Sigmoid colon (tissue), 4 donors: ENCODE measurements around the gene FIBCD1.

Experiments used
- POLR2A ChIP-seq, 2 donors: fragments of 450-650 bp; IDR thresholded peaks; one replicate each; pipeline ENCODE4 v1.6.1; 2016; ENCODE audit warnings: antibody characterized with exemption in 2 of 2, mild to moderate bottlenecking in 2 of 2, moderate library complexity in 2 of 2
- POLR2AphosphoS5 ChIP-seq, 4 donors: sonication (generic); formaldehyde crosslinking; IDR thresholded peaks; one replicate each; pipeline ENCODE4 v1.6.1; 2017; ENCODE audit warnings: antibody characterized with exemption in 4 of 4
- TF ChIP-seq, protein P1 (sequence below), 4 experiments: fragments of 450-650 bp in 3 of 4; fragments of 200-600 bp in 1 of 4; IDR thresholded peaks; one replicate each; pipeline ENCODE4 v1.5.1; 2016 to 2019; ENCODE audit warnings: antibody characterized with exemption in 4 of 4, mild to moderate bottlenecking in 3 of 4, moderate library complexity in 2 of 4

DNA sequence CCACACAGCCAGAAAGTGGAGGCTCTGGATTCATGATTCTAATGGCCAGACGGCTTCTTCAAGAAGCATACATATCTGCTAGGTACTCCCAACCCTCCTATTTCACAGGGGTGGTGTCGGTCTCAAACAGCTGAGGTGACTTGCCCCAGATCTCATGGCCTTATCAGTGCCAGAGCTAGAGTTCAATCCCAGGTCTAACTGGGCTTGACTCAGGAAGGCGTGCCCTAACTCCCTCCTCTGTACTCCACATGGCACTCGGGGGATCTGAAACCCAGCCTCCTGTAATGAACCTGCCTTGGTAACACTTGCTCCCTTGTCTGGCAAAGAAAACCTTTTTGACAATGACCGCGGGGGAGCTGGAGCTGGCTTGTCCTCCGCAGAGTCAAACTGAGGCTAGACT lies 44.5 kb downstream of the FIBCD1 start:
- TF ChIP-seq, protein P1, sequence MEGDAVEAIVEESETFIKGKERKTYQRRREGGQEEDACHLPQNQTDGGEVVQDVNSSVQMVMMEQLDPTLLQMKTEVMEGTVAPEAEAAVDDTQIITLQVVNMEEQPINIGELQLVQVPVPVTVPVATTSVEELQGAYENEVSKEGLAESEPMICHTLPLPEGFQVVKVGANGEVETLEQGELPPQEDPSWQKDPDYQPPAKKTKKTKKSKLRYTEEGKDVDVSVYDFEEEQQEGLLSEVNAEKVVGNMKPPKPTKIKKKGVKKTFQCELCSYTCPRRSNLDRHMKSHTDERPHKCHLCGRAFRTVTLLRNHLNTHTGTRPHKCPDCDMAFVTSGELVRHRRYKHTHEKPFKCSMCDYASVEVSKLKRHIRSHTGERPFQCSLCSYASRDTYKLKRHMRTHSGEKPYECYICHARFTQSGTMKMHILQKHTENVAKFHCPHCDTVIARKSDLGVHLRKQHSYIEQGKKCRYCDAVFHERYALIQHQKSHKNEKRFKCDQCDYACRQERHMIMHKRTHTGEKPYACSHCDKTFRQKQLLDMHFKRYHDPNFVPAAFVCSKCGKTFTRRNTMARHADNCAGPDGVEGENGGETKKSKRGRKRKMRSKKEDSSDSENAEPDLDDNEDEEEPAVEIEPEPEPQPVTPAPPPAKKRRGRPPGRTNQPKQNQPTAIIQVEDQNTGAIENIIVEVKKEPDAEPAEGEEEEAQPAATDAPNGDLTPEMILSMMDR (IDR thresholded peaks at IDR 0.05): no peak
- no peak for TF ChIP-seq POLR2AphosphoS5 (IDR thresholded peaks at IDR 0.05)
- TF ChIP-seq POLR2A (IDR thresholded peaks at IDR 0.05): no peak
